ENCODE results near the gene ARMC7. TPM values are rescaled to one million over a fixed set of nuclear protein-coding genes. Genes with fewer than 3 reads are reported as not detected.
"Not testable (repeated sequence)": the region's sequence is repeated elsewhere in the genome, so short reads cannot be mapped to it uniquely, and the experiment has no call there.

Gene ARMC7
- polyA plus RNA-seq, 1 experiment = 6.9 TPM

- no peaks in the 10 kb centered on the region for H3K36me3 ChIP-seq (ENCODE audit: control insufficient read depth, insufficient read depth, low read length)
- no peak for TF ChIP-seq CTCF (IDR thresholded peaks at IDR 0.05; ENCODE audit: insufficient read depth, low read depth, low read length)
- CTCF ChIA-PET = interaction anchor here (0.7 kb wide), 1 partner anchor 19 kb away, joined by 4 read pairs; no protein-coding TSS in a partner anchor
- POLR2A ChIA-PET = interaction anchor here (0.6 kb wide), 1 partner anchor 95 kb away, joined by 5 read pairs; no protein-coding TSS in a partner anchor
- peak; percentile 92 for DNase-seq (ENCODE audit: low read depth)
- peak within 1 kb of the TSS; percentile 68 for H3K4me3 ChIP-seq (ENCODE audit: low read depth, low read length)
- no peaks in the 10 kb centered on the region for H3K27me3 ChIP-seq (ENCODE audit: control insufficient read depth, insufficient read depth, low read length)
Measured at GRCh38 chr17:75154195-75155106, 44.7 kb downstream of the ARMC7 start, which contains the start of gene JPT1. TSS of gene JPT1 (minus strand) at chr17:75154512. CDS start at chr17:75154397, 115 bp downstream.

DNA sequence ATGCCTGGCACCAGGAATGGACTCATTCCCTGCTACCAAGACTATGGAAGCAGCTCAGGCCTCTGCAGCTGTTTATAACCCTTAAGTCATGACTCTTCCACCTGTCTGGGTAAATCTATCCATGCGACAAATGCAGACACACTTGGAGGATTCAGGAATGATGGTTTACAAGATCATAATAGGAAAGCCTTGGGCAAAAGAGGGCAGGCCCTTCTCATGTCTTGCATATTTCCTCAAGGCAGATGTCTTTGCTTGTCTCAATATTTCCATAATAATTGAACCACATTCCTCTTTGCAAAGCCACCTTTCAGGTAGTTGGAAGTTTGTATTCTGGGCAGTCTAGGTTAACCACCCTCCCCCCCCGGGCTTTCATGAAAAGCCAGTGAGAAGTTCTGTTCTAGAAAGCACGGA, 45.4 kb downstream of the ARMC7 start:
- H3K4me3 ChIP-seq (ENCODE audit: low read depth, low read length) = no peak overlapping the region
- no peaks in the 10 kb centered on the region for H3K36me3 ChIP-seq (ENCODE audit: control insufficient read depth, insufficient read depth, low read length)
- no peak for TF ChIP-seq CTCF (IDR thresholded peaks at IDR 0.05; ENCODE audit: insufficient read depth, low read depth, low read length)
- POLR2A ChIA-PET = interaction anchor here (0.6 kb wide), 1 partner anchor 95 kb away, joined by 5 read pairs; no protein-coding TSS in a partner anchor
- H3K27me3 ChIP-seq (ENCODE audit: control insufficient read depth, insufficient read depth, low read length) = no peaks in the 10 kb centered on the region
- no peak for DNase-seq (ENCODE audit: low read depth)
- CTCF ChIA-PET = interaction anchor here (0.6 to 1.0 kb wide), 2 partner anchors 21 to 26 kb away, joined by 3 read pairs; no protein-coding TSS in a partner anchor

GRCh38 chr17:75158480-75158879, 48.7 kb downstream of the ARMC7 start:
- H3K36me3 ChIP-seq (ENCODE audit: control insufficient read depth, insufficient read depth, low read length); DNase-seq (ENCODE audit: low read depth); H3K4me3 ChIP-seq (ENCODE audit: low read depth, low read length); H3K27me3 ChIP-seq (ENCODE audit: control insufficient read depth, insufficient read depth, low read length); POLR2A ChIA-PET: not testable (repeated sequence)
- CTCF ChIA-PET = interaction anchor here (2.3 kb wide), 1 partner anchor 13 kb away, joined by 9 read pairs; no protein-coding TSS in a partner anchor

DNA sequence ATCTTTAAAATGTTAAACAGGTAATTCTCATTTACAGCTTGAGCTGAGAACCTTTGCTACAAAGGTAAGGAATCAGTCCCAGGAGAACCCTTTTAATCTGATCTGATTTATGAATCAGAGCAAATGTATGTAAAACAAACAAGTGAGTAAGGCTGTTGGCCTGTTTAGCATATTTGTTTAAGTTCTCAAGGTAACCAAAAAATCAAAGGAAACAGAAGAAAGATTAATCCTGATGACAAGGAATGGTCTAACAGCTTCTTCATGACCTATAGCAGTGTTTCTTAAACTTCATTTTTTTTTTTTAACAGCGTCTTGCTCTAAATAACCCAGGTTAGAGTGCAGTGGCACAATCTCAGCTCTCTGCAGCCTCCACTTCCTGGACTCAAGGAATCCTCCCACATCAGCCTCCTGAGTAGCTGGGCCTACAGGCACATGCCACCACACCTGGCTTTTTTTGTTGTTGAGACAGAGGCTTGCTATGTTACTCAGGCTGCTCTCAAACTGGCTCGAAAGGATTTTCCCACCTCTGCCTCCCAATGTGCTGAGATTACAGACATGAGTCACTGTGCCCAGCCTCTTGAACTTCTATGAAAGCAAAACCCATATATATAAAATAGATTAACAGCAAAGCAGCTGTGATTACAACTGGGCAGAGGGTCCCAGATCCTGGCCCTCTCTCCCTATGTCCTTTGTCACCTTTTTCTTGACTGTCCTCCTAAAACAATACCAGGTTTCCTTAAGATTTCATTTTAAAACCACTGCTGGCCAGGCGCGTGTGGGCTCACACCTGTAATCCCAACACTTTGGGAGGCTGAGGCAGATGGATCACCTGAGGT, 49.6 kb downstream of the ARMC7 start:
- no peaks in the 10 kb centered on the region for H3K27me3 ChIP-seq (ENCODE audit: control insufficient read depth, insufficient read depth, low read length)
- H3K36me3 ChIP-seq (ENCODE audit: control insufficient read depth, insufficient read depth, low read length) = no peaks in the 10 kb centered on the region
- no peak overlapping the region for H3K4me3 ChIP-seq (ENCODE audit: low read depth, low read length)
- ChIA-PET POLR2A (no interaction called here), CTCF (interaction anchor here (0.9 to 2.3 kb wide), 4 partner anchors 9 to 45 kb away, joined by 3 to 9 read pairs (median 3); no protein-coding TSS in a partner anchor)
- TF ChIP-seq CTCF (IDR thresholded peaks at IDR 0.05; ENCODE audit: insufficient read depth, low read depth, low read length) = no peak
- DNase-seq (ENCODE audit: low read depth) = no peak

DNA sequence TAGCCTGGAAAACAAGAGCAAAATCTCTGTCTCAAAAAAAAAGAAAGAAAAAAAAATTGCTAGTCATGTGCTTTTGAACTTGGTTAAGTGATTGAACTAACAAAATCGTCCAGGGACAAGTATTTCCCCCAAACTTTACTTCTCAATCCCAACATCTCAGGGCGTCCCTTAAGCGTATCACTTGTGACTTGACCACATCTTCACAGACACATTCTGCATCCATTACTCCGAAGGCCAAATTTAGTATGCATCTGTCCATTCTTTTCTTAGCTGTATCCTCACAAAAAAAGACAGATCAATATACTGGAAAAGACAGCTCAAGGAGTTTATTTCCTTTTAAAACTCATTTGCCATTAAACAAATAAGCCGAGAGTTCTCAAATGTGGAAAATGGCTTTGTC, 50.4 kb downstream of the ARMC7 start:
- no peak for TF ChIP-seq CTCF (IDR thresholded peaks at IDR 0.05; ENCODE audit: insufficient read depth, low read depth, low read length)
- Histone ChIP-seq H3K36me3 (ENCODE audit: control insufficient read depth, insufficient read depth, low read length) (no peaks in the 10 kb centered on the region), H3K27me3 (ENCODE audit: control insufficient read depth, insufficient read depth, low read length) (no peaks in the 10 kb centered on the region), H3K4me3 (ENCODE audit: low read depth, low read length) (no peak overlapping the region)
- CTCF ChIA-PET = interaction anchor here (0.9 to 2.3 kb wide), 4 partner anchors 8 to 46 kb away, joined by 3 to 9 read pairs (median 3); no protein-coding TSS in a partner anchor
- no peak for DNase-seq (ENCODE audit: low read depth)
- POLR2A ChIA-PET = no interaction called here
